Activated CD8-positive, alpha-beta memory T cell treated with anti-CD3 and anti-CD28 coated beads, Interleukin-2, amount 50 U/mL, for 48 hours (primary cell): ENCODE results near the gene OR5M10.
"Not testable (repeated sequence)": the region's sequence is repeated elsewhere in the genome, so short reads cannot be mapped to it uniquely, and the experiment has no call there.

Experiments
- DNase-seq: peaks from one replicate; pipeline ENCODE4 v3.0.0-alpha.2; 2020

The OR5M10 gene

GRCh38 chr11:56577621-56578020, at the start of gene OR5M10:
TSS of gene OR5M10 (minus strand) at chr11:56577721. CDS start at chr11:56577721, 0 bp downstream.
- no peak for DNase-seq

- DNase-seq = no peak
Measured at GRCh38 chr11:56625946-56626345, 48.4 kb upstream of the OR5M10 start.

- no peak for DNase-seq
Measured at GRCh38 chr11:56624661-56625110, 47.2 kb upstream of the OR5M10 start.

GRCh38 chr11:56611174-56611573, 33.7 kb upstream of the OR5M10 start:
- DNase-seq = no peak

GRCh38 chr11:56592088-56592717, 14.7 kb upstream of the OR5M10 start:
- not testable (repeated sequence) for DNase-seq

GRCh38 chr11:56558574-56558973, 18.9 kb downstream of the OR5M10 start:
- no peak for DNase-seq

GRCh38 chr11:56554691-56555090, 22.8 kb downstream of the OR5M10 start:
- DNase-seq = not testable (repeated sequence)

- no peak for DNase-seq
Measured at GRCh38 chr11:56545531-56545930, 32.0 kb downstream of the OR5M10 start.

- DNase-seq = no peak
Measured at GRCh38 chr11:56543739-56544138, 33.8 kb downstream of the OR5M10 start.

GRCh38 chr11:56543157-56543556, 34.4 kb downstream of the OR5M10 start, which contains the start of gene OR5M11:
TSS of gene OR5M11 (minus strand) at chr11:56543257. CDS start at chr11:56543257, 0 bp downstream.
- no peak for DNase-seq

- DNase-seq = no peak
Measured at GRCh38 chr11:56533054-56533740, 44.3 kb downstream of the OR5M10 start.

- no peak for DNase-seq
Measured at GRCh38 chr11:56531856-56532255, 45.7 kb downstream of the OR5M10 start.
